GM18951 (cell line): ENCODE data around the gene PDIA6.

Experiments
- POLR2A ChIP-seq: IDR thresholded peaks from 4 replicates; pipeline ENCODE4 v1.6.1; 2011; ENCODE audit warnings: mild to moderate bottlenecking; ENCODE audit not compliant: insufficient read length, insufficient read depth; ENCODE audit errors: extremely low read depth
- in situ Hi-C: fragments of 300-500 bp; cut with MboI; formaldehyde crosslinking; loops from one replicate; pipeline ENCODE4 v1.12.0; 2022; ENCODE audit warnings: low sequenced_read_pairs, mixed read lengths, inconsistent platforms; ENCODE audit not compliant: unreplicated experiment

Gene PDIA6, protein sequence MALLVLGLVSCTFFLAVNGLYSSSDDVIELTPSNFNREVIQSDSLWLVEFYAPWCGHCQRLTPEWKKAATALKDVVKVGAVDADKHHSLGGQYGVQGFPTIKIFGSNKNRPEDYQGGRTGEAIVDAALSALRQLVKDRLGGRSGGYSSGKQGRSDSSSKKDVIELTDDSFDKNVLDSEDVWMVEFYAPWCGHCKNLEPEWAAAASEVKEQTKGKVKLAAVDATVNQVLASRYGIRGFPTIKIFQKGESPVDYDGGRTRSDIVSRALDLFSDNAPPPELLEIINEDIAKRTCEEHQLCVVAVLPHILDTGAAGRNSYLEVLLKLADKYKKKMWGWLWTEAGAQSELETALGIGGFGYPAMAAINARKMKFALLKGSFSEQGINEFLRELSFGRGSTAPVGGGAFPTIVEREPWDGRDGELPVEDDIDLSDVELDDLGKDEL

DNA sequence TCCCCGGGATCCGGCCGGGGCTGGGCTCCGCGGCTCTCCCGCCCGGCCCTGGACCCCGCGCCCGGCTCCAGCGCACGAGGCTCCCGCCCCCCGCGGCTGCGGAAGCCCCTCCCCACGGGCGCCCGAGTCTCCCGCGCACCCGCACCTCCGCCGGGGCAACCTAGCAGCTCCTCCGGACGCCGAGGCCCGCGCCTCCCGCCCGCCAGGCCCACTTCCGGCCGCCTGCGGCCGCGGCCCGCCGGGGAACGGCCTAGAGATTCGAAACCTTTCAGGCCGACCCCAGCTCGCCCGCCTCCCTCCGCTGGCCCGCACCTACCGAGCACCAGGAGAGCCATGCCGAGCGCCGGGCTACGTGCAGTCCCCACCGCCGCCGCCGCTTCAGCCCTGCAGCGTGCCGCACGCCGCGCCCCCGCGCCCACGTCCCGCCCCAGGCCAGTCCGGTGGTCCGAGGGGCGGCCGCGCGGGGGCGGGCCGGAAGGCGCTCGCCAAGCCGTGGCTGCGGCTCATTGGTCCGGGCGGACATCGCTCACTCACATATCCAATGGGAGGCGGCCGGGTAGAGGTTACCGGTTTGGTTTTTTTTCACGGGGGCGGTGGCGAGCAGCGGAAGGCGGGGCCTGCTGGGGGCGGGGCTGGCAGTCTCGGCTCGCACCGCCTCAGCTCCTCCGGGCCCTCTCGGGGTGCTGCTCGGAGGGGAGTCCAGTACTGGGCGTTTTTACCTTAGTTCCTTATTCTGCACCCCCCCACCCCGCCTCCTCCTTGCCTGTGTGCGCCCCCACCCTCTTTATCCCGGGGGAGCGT, at the start of gene PDIA6:
Gene PDIA6, minus strand, starts transcription at position 424 of the 801 bp plus-strand sequence. Its CDS starts 89 bp downstream, at position 335.
- TF ChIP-seq POLR2A: peak; percentile 85
- in situ Hi-C loops: no loop called here

DNA sequence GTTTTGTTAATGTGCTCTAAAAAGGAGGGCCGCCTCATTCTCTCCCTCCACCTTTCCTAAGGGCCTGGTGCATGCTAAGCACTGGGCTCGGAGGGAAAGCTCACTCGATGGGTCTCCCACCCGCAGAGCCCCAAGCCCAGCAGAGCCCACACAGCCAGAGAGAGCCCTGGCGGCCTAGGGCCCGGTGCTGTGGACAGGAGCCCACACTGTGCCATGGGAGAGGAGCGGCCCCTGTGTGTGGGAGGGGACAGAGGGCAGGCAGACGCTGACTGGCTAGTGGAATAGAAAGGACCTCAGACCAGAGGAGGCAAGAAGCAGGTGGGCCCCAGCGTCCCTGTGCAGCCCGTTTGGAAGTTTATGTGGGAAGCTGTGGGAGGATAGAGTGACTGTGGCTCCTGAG, 49.7 kb upstream of the PDIA6 start:
- in situ Hi-C loops: no loop called here
- TF ChIP-seq POLR2A: no peak

DNA sequence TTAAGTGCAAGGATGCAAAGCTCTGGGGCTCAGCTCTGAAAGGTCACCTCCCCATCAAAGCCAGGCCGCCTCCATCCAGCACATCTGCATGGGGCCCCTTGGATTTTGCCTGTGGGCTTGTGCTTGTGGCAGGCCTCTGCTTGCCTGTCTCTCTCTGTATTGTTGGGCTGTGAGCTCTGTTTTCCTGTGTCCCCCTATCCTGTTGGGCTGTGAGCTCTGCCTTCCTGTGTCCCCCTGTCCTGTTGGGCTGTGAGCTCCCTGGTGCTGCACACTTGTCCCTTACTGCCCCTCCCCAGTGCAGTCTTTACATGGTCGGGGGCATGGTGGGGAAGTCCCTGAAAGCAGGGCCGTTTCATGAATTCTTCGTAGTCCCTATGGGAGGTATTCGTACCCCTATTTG, 49.2 kb upstream of the PDIA6 start:
- no peak for TF ChIP-seq POLR2A
- in situ Hi-C loops: no loop called here

DNA sequence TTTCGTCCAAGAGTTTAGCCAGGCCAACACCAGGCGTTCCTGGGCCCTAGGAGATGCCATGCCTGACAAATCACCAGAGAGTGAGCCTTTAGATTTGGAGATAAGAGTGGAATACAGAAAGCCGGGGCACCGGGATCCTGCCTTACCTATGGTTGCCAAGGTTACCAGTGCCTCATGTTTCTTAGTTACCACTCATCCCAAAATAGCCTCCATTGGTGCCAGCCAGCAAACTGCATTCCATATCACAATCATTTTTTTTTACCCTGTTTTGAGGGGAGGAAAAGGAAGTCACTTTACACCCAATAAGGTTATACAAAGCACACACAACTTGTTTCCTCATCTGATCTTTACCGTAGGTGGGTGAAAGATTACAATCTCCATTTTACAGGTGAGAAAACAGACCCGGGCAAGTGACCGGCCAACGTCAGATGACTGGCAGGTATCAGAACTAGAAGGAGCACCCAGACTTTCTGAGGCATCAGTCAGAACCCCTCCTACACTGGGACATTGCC, 48.3 kb upstream of the PDIA6 start:
- in situ Hi-C loops: no loop called here

DNA sequence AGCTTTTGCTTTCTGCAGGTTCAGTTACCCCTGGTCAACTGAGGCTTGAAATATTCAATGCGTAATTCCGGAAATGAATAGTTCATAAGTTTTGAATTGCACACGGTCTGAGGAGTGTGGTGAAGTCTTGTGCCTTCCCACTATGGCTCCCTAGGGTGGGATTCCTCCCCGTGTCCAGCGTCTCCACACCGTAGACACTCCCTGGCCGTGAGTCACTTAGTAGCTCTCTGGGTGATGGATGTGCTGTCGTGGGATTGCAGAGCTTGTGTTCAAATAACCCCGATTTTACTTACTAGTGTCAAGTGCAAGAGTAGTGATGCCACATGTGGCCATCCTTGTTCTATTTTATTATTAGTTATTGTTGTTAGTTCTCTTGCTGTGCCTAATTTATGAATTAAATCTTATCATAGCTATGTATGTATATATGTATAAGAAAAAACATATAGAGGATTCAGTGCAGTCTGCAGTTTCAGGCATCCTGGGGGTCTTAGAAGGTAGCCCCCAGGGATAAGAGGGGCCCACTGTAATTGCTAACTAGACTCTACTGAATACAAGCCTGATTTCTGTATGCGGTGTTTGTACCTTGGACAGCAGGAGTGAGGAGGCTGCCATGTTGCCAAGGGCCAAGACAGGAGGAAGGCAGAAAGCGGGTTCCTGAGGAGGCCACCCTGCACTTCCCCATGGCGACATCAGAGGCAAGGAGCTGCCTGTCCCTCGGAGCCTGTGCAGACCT, 47.7 kb upstream of the PDIA6 start:
- no peak for TF ChIP-seq POLR2A
- in situ Hi-C loops: no loop called here

More for the DNA sequence above, 48.3 kb upstream of the PDIA6 start:
- TF ChIP-seq POLR2A: no peak

DNA sequence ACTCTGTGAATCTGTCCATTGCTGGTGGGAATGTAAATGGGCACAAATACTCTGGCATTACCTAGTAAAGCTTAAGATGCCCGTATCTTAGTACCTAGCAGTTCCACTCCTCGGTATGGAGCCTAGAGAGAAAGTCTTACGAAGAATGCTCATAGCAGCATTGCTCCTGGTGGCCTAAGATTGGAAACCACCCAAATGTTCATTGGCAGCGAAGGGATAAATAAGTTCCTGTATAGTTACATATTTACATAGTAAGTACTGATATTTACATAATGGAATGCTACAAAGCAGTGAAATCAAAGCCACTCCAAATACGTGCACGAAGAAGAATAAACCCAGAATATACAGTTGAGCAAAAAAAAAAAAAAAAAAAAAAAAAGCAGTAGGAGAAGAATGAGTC, 46.7 kb upstream of the PDIA6 start:
- no peak for TF ChIP-seq POLR2A
- in situ Hi-C loops: no loop called here

DNA sequence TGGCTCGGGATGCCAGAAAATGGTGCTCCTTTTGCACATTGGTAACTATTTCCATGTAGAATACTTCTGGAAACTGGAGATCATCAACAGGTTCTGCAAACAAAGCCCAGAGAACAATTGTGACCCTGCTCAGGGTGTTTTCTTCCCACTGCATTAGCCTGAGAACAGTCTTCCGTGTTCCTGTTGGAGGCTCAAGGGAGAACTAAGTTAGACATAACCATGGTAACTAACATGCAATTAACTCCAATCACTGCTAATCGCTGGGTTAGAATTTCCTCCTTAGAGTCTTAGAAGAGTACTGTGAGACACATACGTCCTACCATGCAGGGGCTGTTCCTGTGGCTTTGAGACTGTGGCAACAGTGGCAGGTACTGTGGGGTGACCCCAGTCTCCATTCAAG, 36.0 kb upstream of the PDIA6 start:
- TF ChIP-seq POLR2A: no peak
- in situ Hi-C loops: loop anchor here (25.0 kb wide), 1 partner anchor 739 kb away; no protein-coding TSS in a partner anchor

DNA sequence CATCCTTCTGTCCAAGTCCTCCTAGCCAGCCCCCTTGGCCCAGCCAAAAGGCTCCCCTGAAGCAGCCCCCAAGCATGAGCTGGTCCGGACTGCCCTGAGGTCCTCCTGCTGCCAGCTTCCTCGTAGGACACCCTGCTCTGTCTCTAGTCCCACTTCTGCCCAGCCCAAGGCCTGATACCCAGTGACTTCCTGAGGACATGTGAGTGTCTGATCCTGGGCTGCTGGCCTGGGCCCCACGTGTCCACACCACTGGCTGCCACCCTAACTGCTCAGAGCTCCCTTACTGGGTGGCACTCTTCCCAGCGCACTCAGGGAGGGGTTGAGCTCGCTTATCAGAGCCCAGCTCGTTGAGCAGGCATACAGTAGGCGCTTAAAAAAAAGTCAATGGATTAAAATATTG, 34.4 kb upstream of the PDIA6 start:
- in situ Hi-C loops: loop anchor here (25.0 kb wide), 1 partner anchor 740 kb away; no protein-coding TSS in a partner anchor
- no peak for TF ChIP-seq POLR2A

DNA sequence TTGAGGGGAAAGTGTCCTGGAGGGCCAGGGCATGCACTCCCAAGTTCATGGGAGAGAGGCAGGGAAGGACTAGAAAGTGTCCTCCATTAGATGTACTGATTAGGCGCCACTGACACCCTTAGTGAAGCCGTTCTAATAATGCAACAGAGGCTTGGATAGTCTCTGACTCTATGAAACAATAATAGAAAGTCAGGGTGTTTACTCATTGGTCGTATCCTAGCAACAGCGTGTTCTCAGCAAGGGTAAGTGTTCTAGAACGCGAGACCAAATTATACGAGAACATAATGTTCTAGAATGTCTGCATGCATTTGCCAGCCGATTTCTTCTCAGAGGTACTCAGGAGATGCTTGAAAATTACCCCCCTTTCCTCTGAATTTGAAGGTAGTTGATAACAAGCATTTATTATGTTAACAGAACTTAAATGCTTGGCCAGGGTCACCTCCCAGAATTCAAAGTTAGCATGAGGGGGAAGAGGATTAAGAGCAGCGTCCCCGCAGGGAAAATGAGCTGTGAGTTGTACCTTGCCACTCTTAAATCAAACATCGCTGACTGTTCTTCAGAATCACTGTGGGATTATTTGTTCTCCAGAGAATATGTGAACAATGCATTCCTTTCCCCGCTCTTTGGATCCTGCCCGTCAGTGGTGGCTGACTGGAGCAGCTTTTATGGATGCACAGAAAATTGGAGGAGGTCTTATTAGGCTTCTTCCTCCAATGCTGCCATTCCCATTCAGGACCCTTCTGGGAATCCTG, 33.7 kb upstream of the PDIA6 start:
- in situ Hi-C loops: loop anchor here (25.0 kb wide), 1 partner anchor 741 kb away; no protein-coding TSS in a partner anchor
- no peak for TF ChIP-seq POLR2A

DNA sequence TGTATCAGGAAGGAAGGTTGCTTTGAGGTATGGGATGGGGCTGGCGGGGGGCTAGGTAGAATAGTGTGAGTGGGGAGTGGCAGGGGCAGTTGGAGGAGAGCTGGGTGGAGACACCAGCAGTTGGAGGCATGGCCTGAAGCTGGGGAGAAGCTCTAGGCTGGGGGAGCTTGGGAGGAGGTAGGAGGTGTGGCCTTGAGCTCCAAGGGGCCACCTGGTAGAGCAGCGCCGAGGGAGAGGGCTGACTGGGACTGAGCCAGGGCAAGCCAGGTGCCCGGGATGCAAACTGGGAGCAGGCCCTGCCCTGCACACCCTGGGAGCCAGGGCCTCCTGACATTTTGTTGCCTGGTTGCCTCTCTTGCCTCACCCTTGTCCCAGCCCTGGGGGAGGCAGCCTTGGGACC, 33.1 kb upstream of the PDIA6 start:
- in situ Hi-C loops: loop anchor here (25.0 kb wide), 1 partner anchor 742 kb away; no protein-coding TSS in a partner anchor
- no peak for TF ChIP-seq POLR2A

DNA sequence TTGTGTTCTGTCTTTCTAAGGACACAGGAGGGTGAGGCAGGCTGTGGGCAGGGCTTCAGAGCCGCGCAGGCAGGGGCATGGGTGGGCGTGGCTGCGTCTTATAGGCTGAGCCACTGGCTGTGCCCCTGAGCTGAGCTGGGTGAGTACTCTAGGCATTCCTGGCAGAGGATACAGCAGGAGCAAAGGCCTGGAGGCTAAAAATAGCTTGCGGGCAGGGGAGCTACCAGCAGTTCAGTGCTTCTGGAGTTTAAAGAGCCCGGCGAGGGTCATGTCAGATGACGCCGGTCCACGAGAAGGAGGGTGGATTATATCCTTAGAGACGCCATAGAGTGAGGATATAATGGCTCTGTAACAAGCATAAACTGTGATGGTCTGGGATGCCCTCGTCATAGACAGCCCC, 31.5 kb upstream of the PDIA6 start:
- TF ChIP-seq POLR2A: no peak
- in situ Hi-C loops: loop anchor here (25.0 kb wide), 1 partner anchor 743 kb away; no protein-coding TSS in a partner anchor

DNA sequence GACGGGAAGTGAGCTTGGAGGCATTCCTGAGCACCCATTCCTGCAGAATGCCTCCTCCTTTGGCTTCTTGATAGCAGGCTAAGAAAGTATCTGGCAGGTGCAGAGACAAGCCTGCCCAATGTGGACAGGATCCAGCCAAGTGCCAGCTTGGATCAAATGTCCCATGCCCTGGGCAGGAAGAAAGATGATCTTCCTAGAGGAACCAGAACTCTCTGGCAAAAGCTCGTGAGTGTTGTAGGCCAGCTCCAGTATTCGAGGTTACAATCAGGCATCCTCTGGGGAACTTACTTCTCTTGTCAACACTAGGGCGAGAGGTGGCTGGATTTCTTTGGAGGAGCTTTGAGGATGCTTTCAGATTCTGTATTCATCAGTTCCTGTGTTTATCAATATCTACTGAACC, 29.9 kb upstream of the PDIA6 start:
- in situ Hi-C loops: loop anchor here (25.0 kb wide), 1 partner anchor 745 kb away; no protein-coding TSS in a partner anchor
- no peak for TF ChIP-seq POLR2A
